CD4-positive, alpha-beta T cell (primary cell): ENCODE measurements around the gene ISYNA1. TPM values are rescaled to one million over a fixed set of nuclear protein-coding genes. Genes with fewer than 3 reads are reported as not detected.

Experiments
- ATAC-seq: fragments of 200-7000 bp; cut with Tn5 transposase; one replicate; pipeline ENCODE4 v1.10.0; 2022; ENCODE audit warnings: mild to moderate bottlenecking; ENCODE audit not compliant: poor library complexity
- CTCF ChIA-PET: fragments of 350-600 bp; sonication (Branson Sonifier 250); formaldehyde crosslinking; loops from one replicate; lab custom pipeline; 2021; ENCODE audit warnings: antibody characterized with exemption, inconsistent platforms; lab: Charles Lee
- POLR2A ChIA-PET: fragments of 350-600 bp; sonication (Branson Sonifier 250); formaldehyde crosslinking; loops from one replicate; lab custom pipeline; 2021; ENCODE audit warnings: antibody characterized with exemption, inconsistent platforms; lab: Charles Lee
- DNase-seq, 14 experiments: peaks; one replicate each; pipeline ENCODE4 v3.0.0-alpha.2; 2013 to 2020; ENCODE audit warnings: mixed read lengths in 2 of 14
- H3K27ac ChIP-seq, 2 donors: one replicate each; pipeline versions ENCODE4 v1.5.1 to v1.7.0; 2013; ENCODE audit warnings: low read length in 2 of 2, low read depth in 1 of 2, mild to moderate bottlenecking in 1 of 2
- H3K27me3 ChIP-seq, 2 experiments: 1 replicate in 1 of 2; 2 replicates in 1 of 2; pipeline versions ENCODE4 v1.6.1 to v1.7.0; 2013; ENCODE audit warnings: low read length in 2 of 2, control low read depth in 1 of 2, mild to moderate bottlenecking in 1 of 2, moderate library complexity in 1 of 2; ENCODE audit not compliant: insufficient read depth in 2 of 2, control insufficient read depth in 1 of 2
- H3K36me3 ChIP-seq: one replicate; pipeline ENCODE4 v1.6.1; 2013; ENCODE audit warnings: low read length, control low read depth; ENCODE audit not compliant: insufficient read depth
- H3K4me1 ChIP-seq: one replicate; pipeline ENCODE4 v1.6.1; 2013; ENCODE audit warnings: low read length, control low read depth; ENCODE audit not compliant: insufficient read depth
- H3K4me3 ChIP-seq: one replicate; pipeline ENCODE4 v1.5.1; 2013; ENCODE audit warnings: mild to moderate bottlenecking, low read length, moderate library complexity
- H3K9me3 ChIP-seq, 2 experiments: 1 replicate in 1 of 2; 2 replicates in 1 of 2; pipeline versions ENCODE4 v1.6.1 to v1.7.0; 2013; ENCODE audit warnings: low read length in 2 of 2, mild to moderate bottlenecking in 2 of 2, control low read depth in 1 of 2, moderate library complexity in 1 of 2; ENCODE audit not compliant: control insufficient read depth in 1 of 2, insufficient read depth in 1 of 2
- H3K27ac Mint-ChIP-seq: one replicate; pipeline ENCODE4 v1.8.0; 2020; ENCODE audit warnings: mixed read lengths
- H3K27me3 Mint-ChIP-seq: one replicate; pipeline ENCODE4 v1.8.0; 2021; ENCODE audit warnings: mixed read lengths
- H3K36me3 Mint-ChIP-seq: one replicate; pipeline ENCODE4 v1.8.0; 2021; ENCODE audit warnings: low read depth, mixed read lengths
- H3K4me1 Mint-ChIP-seq: one replicate; pipeline ENCODE4 v1.8.0; 2021; ENCODE audit warnings: low read depth, mixed read lengths
- H3K4me3 Mint-ChIP-seq: one replicate; pipeline ENCODE4 v1.8.0; 2020; ENCODE audit warnings: mild to moderate bottlenecking, mixed read lengths
- H3K9me3 Mint-ChIP-seq: one replicate; pipeline ENCODE4 v1.8.0; 2020; ENCODE audit warnings: mixed read lengths
- CTCF ChIP-seq: fragments of 200-600 bp; IDR thresholded peaks from one replicate; pipeline ENCODE4 v1.8.0; 2022; ENCODE audit warnings: antibody characterized with exemption, mild to moderate bottlenecking
- intact Hi-C, 2 experiments: fragments of 100-400 bp; cut with DNase I in 1 of 2; cut with micrococcal nuclease in 1 of 2; formaldehyde crosslinking; loops; one replicate each; pipeline versions ENCODE4 v1.15.1 to v1.9.0; 2023 to 2025; cut with DNase I, micrococcal nuclease
- total RNA-seq, 174 experiments: library from RNA in 2 of 174; stranded (reverse) in 2 of 174; gene quantifications; one replicate each; pipeline ENCODE4 v1.2.3 and lab custom pipeline; 2021 to 2026

The ISYNA1 gene
- total RNA-seq, 2 experiments from 2014 or later = 34.1 to 41.3 TPM

GRCh38 chr19:18456279-18456678, 18.3 kb upstream of the ISYNA1 start:
- Histone ChIP-seq H3K4me1 (peaks cover 7% of the 10 kb centered on the region), H3K27ac (no peak overlapping the region), H3K4me3 (no peak overlapping the region), H3K36me3 (peaks cover 58% of the 10 kb centered on the region), H3K9me3 (no peaks in the 10 kb centered on the region), H3K27me3 (no peaks in the 10 kb centered on the region)
- intact Hi-C loops = no loop called here
- Mint-ChIP-seq H3K4me3 (no peak overlapping the region), H3K27ac (no peak overlapping the region), H3K4me1 (no peaks in the 10 kb centered on the region), H3K9me3 (no peaks in the 10 kb centered on the region), H3K36me3 (peaks cover 63% of the 10 kb centered on the region), H3K27me3 (no peaks in the 10 kb centered on the region)
- TF ChIP-seq CTCF = no peak
- CTCF ChIA-PET = no interaction called here
- DNase-seq (no peak), ATAC-seq (no peak)
- POLR2A ChIA-PET = no interaction called here

GRCh38 chr19:18453269-18454024, 15.5 kb upstream of the ISYNA1 start:
- CTCF ChIA-PET = no interaction called here
- DNase-seq (no peak), ATAC-seq (no peak)
- no peaks in the 10 kb centered on the region for H3K27me3 Mint-ChIP-seq
- TF ChIP-seq CTCF = no peak
- H3K4me1 Mint-ChIP-seq = peaks cover 5% of the 10 kb centered on the region
- POLR2A ChIA-PET = no interaction called here
- no peak overlapping the region for H3K27ac Mint-ChIP-seq
- Histone ChIP-seq H3K27ac (no peak overlapping the region), H3K4me1 (peaks cover 11% of the 10 kb centered on the region), H3K4me3 (no peak overlapping the region), H3K27me3 (no peaks in the 10 kb centered on the region), H3K9me3 (no peaks in the 10 kb centered on the region), H3K36me3 (peaks cover 63% of the 10 kb centered on the region)
- no peak overlapping the region for H3K4me3 Mint-ChIP-seq
- H3K9me3 Mint-ChIP-seq = no peaks in the 10 kb centered on the region
- intact Hi-C loops = loop anchor here in 1 of 2 experiments (5.0 kb wide), 3 partner anchors 219 to 489 kb away; partner anchors contain the start of gene HOMER3
- H3K36me3 Mint-ChIP-seq = peaks cover 66% of the 10 kb centered on the region

- Histone ChIP-seq H3K9me3 (no peaks in the 10 kb centered on the region), H3K27ac (no peak overlapping the region), H3K4me1 (peaks cover 11% of the 10 kb centered on the region), H3K27me3 (no peaks in the 10 kb centered on the region), H3K36me3 (peaks cover 59% of the 10 kb centered on the region), H3K4me3 (no peak overlapping the region)
- H3K27ac Mint-ChIP-seq = no peak overlapping the region
- H3K4me1 Mint-ChIP-seq = peaks cover 8% of the 10 kb centered on the region
- no peak overlapping the region for H3K4me3 Mint-ChIP-seq
- H3K27me3 Mint-ChIP-seq = no peaks in the 10 kb centered on the region
- intact Hi-C loops = loop anchor here in 1 of 2 experiments (5.0 kb wide), 3 partner anchors 220 to 490 kb away; partner anchors contain the start of gene HOMER3
- ChIA-PET POLR2A (no interaction called here), CTCF (interaction anchor here (2.0 kb wide), 1 partner anchor 9 kb away, joined by 17 read pairs; no protein-coding TSS in a partner anchor)
- ATAC-seq = no peak
- no peak for DNase-seq
- peaks cover 71% of the 10 kb centered on the region for H3K36me3 Mint-ChIP-seq
- no peaks in the 10 kb centered on the region for H3K9me3 Mint-ChIP-seq
- no peak for TF ChIP-seq CTCF
These were observed 14.5 kb upstream of the ISYNA1 start for GRCh38 chr19:18452386-18452785.
